ENCODE data around the gene NOS1AP. TPM values are rescaled to one million over a fixed set of nuclear protein-coding genes. Genes with fewer than 3 reads are reported as not detected.
"Not testable (repeated sequence)": the region's sequence is repeated elsewhere in the genome, so short reads cannot be mapped to it uniquely, and the experiment has no call there.

Gene NOS1AP
- total and polyA plus RNA-seq, 9 donors = 0.50 to 4.4 (median 1.5) TPM

DNA sequence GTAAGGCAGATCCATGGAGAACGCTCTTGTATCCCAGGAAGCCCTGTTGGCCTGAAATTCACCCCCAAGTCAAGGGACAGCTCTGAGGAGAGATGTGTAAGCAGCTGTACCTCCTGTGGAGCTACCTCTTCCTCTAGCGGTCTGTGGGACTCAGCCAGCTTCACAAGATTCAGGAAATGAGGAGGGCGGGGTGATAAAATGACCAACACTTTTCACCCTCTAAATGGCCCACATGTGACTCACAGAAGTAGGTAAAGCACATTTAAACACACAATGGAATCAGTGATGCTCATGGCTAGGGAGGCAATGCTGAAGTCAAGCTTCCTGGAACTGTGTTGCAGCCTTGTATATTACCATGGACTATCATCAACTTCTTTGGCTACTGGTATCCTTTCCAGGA lies 342.5 kb downstream of the NOS1AP start, which contains the start of gene SH2D1B:
TSS of gene SH2D1B (minus strand) at position 135 of the 400 bp plus-strand sequence. CDS start at position 15, 120 bp downstream.
- no peak for DNase-seq
- WGBS, 3 donors = 76 to 84% (median 82%) methylated on average over 3 of the region's 3 CpGs
- no peak within 1 kb of the TSS for H3K4me3 ChIP-seq
- no peaks in the 10 kb centered on the region for H3K9me3 ChIP-seq
- intact Hi-C loops (cut with DNase I) = no loop called here
- H3K27me3 ChIP-seq = no peaks in the 10 kb centered on the region
- H3K27ac ChIP-seq = no peak within 1 kb of the TSS
- TF ChIP-seq EP300 (IDR thresholded peaks at IDR 0.05) = no peak
- no peak for TF ChIP-seq POLR2A (IDR thresholded peaks at IDR 0.05)
- TF ChIP-seq, protein P1, sequence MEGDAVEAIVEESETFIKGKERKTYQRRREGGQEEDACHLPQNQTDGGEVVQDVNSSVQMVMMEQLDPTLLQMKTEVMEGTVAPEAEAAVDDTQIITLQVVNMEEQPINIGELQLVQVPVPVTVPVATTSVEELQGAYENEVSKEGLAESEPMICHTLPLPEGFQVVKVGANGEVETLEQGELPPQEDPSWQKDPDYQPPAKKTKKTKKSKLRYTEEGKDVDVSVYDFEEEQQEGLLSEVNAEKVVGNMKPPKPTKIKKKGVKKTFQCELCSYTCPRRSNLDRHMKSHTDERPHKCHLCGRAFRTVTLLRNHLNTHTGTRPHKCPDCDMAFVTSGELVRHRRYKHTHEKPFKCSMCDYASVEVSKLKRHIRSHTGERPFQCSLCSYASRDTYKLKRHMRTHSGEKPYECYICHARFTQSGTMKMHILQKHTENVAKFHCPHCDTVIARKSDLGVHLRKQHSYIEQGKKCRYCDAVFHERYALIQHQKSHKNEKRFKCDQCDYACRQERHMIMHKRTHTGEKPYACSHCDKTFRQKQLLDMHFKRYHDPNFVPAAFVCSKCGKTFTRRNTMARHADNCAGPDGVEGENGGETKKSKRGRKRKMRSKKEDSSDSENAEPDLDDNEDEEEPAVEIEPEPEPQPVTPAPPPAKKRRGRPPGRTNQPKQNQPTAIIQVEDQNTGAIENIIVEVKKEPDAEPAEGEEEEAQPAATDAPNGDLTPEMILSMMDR (IDR thresholded peaks at IDR 0.05) = no peak
- no peaks in the 10 kb centered on the region for H3K4me1 ChIP-seq (ENCODE audit: insufficient read depth)
- H3K36me3 ChIP-seq = no peaks in the 10 kb centered on the region

DNA sequence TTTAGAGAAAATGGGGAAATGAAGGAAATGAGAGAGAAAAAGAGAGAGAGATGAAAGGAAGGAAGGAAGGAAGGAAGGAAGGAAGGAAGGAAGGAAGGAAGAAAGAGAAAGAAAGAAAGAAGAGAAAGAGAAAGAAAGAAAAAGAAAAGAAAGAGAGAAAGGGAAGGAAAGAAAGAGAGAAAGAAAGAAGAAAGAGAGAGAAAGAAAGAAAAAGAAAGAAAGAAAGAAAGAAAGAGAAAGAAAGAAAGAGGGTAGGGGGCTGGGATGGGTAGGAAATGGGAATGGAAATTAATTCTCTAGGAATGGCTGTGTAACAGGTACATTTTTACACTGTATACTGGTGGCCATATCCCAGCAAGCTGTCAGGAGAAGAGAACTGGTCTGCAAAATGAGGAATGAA lies 346.7 kb downstream of the NOS1AP start:
- no peaks in the 10 kb centered on the region for H3K4me1 ChIP-seq (ENCODE audit: insufficient read depth)
- no peaks in the 10 kb centered on the region for H3K9me3 ChIP-seq
- DNase-seq = no peak
- TF ChIP-seq EP300 (IDR thresholded peaks at IDR 0.05) = no peak
- TF ChIP-seq POLR2A (IDR thresholded peaks at IDR 0.05) = no peak
- TF ChIP-seq, protein P1 (IDR thresholded peaks at IDR 0.05) = no peak
- no peaks in the 10 kb centered on the region for H3K27me3 ChIP-seq
- no peak overlapping the region for H3K4me3 ChIP-seq
- H3K36me3 ChIP-seq = no peaks in the 10 kb centered on the region
- intact Hi-C loops (cut with DNase I) = no loop called here
- no peak overlapping the region for H3K27ac ChIP-seq

DNA sequence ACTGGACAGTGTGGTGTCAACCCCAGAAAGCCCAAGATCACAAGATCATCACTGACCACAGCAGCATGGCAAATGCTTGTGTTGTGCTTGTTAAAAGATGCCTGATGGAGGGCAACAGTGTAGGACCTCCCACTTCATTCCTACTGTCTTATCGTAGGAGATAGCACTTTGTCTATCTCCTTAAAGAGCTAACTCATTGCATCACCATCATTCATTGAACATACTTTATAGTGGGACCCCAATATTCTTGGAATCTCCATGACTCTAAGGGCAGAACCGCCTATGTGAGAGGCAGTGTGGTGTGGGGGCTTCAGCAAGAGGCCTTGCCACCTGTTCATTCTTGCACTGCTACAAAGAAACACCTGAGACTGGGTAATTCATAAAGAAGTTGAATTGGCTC lies 347.4 kb downstream of the NOS1AP start:
- H3K4me1 ChIP-seq (ENCODE audit: insufficient read depth) = no peaks in the 10 kb centered on the region
- H3K4me3 ChIP-seq = no peak overlapping the region
- no peak for DNase-seq
- H3K27ac ChIP-seq = no peak overlapping the region
- TF ChIP-seq, protein P1 (IDR thresholded peaks at IDR 0.05) = no peak
- no peak for TF ChIP-seq EP300 (IDR thresholded peaks at IDR 0.05)
- no peak for TF ChIP-seq POLR2A (IDR thresholded peaks at IDR 0.05)
- WGBS, 3 donors = 77 to 84% (median 83%) methylated on average over 2 of the region's 2 CpGs
- no peaks in the 10 kb centered on the region for H3K36me3 ChIP-seq
- H3K27me3 ChIP-seq = no peaks in the 10 kb centered on the region
- intact Hi-C loops (cut with DNase I) = no loop called here
- no peaks in the 10 kb centered on the region for H3K9me3 ChIP-seq

DNA sequence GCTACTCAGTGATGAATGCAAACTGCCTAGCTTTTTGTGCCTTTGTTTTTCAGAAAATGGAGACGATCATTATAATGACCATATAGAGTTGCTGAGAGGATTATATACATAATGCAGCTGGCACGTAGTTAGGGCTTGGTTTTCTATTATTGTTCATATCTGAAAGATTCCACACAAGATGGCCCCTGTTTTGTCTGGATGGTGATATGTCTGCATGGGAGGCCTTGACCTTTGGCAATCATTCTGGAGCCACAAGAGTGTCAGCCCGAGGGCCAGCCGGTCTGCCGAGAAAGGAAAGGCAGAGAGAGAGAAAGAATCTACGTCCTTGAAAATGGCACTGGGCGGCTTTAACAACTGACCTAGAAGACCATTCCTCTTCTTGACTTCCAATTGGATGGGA lies 348.2 kb downstream of the NOS1AP start:
- 77 to 85% (median 79%) methylated on average over 7 of the region's 7 CpGs for WGBS, 3 donors
- TF ChIP-seq POLR2A (IDR thresholded peaks at IDR 0.05) = no peak
- TF ChIP-seq, protein P1 (IDR thresholded peaks at IDR 0.05) = no peak
- no peak for TF ChIP-seq EP300 (IDR thresholded peaks at IDR 0.05)
- H3K36me3 ChIP-seq = no peaks in the 10 kb centered on the region
- no peak overlapping the region for H3K27ac ChIP-seq
- intact Hi-C loops (cut with DNase I) = no loop called here
- no peaks in the 10 kb centered on the region for H3K9me3 ChIP-seq
- no peaks in the 10 kb centered on the region for H3K4me1 ChIP-seq (ENCODE audit: insufficient read depth)
- H3K4me3 ChIP-seq = no peak overlapping the region
- DNase-seq = no peak
- H3K27me3 ChIP-seq = no peaks in the 10 kb centered on the region

DNA sequence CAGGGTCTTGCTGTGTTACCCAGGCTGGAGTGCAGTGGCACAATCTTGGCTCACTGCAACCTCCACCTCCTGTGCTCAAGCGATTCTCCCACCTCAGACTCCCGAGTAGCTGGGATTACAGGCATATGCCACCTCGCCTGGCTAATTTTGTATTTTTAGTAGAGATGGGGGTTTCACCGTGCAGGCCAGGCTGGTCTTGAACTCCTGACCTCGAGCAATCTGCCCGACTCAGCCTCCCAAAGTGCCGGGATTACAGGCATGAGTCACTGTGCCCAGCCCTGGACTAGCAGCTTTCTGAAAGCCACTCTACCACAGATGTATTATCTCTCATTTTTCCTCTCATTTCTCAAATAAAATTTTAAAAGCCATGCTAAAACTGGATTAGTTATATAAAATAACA lies 349.1 kb downstream of the NOS1AP start:
- H3K4me3 ChIP-seq; H3K27me3 ChIP-seq; DNase-seq; H3K36me3 ChIP-seq; H3K9me3 ChIP-seq; intact Hi-C loops (cut with DNase I); H3K4me1 ChIP-seq (ENCODE audit: insufficient read depth); H3K27ac ChIP-seq: not testable (repeated sequence)
- WGBS, 3 donors = 61 to 79% (median 62%) methylated on average over 7 of the region's 7 CpGs

DNA sequence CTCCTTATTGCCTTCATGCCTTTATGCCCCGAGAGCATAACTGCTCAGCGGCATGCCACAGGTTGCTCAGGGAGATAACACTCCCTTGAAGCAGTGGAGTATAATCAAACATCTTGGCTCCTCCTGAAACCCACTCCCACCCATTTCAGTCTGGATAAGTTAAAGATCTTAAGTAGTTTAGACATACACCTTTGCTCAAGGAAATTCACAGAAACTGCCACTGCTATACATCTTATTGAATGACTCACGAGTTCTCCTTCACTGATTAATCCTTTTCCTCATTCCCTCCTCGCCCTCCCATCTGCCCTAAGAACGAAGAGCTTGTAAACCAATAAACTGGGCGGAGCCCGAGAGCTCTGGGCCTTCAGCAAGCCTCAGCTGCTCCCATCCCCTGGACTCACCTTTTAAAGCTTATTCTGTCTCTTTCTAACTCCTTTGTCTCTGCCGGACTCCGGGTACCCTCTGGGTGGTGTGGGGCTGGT lies 350.0 kb downstream of the NOS1AP start:
- H3K36me3 ChIP-seq; H3K27me3 ChIP-seq; intact Hi-C loops (cut with DNase I); H3K9me3 ChIP-seq; H3K4me3 ChIP-seq; DNase-seq; H3K27ac ChIP-seq; H3K4me1 ChIP-seq (ENCODE audit: insufficient read depth): not testable (repeated sequence)
- 58 to 65% (median 63%) methylated on average over 9 of the region's 9 CpGs for WGBS, 3 donors

Data from ovary (tissue), 9 donors.